Measurements from ENCODE around the gene CYTIP. TPM values are rescaled to one million over a fixed set of nuclear protein-coding genes. Genes with fewer than 3 reads are reported as not detected.

The CYTIP gene
- total RNA-seq, result under 1 TPM in 2 of 8 experiments, not detected in 6; 0.07 to 0.52 TPM

DNA sequence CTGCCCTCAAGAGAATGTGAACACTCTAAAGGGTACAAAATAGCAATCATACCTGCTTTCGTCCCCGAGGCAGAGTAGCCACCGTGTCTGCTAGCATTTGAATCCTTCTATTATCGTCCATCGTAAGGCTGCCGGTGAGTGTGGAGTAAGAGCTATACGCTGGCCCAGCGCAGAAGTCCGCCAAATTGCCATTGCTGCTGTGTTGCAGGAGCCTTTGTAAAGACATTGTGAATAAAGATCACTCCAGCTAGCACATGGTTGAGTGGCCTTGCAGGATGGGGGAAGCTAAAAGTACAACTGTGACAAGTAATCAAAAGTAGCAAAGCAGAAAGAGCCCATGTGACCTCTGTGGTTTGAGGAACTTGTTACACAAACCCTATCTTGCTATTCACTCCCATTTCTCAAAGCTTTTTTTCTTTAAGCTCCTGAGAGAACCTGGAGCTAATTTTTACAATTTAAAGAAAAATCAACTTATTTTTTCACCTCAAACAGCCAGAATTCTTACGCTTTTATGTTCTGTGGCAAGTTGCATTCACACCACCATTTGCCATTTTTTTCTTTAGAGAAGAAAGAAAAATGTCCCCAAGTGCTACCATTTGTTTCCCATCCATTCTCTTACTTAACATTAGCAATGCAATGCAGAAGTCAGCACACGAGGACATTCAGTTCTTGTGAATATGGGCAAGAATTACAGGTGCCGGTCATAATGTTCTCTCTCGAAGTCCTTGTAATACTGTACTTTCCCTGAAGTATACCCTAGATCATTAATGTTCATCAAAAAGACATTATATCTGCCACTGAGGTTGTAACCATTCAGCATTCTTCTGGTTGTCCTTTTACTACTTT is at the start of gene CYTIP:
TSS of gene CYTIP (minus strand) at position 295 of the 846 bp plus-strand sequence. CDS start at position 226, 69 bp downstream.
- ATAC-seq (replicated peaks in 6 of 8), result no peak
- in situ Hi-C loops (cut with MboI; ENCODE audit: low pct_unique_long_range_greater_than_20kb in 2 of 9, low sequenced_read_pairs in 9 of 9, unreplicated experiment in 9 of 9), result no loop called here
- Histone ChIP-seq H3K4me1 (replicated peaks in 1 of 2) (no peaks in the 10 kb centered on the region), H3K4me3 (no peak within 1 kb of the TSS), H3K27ac (no peak within 1 kb of the TSS)
- WGBS, 10 experiments, result 53 to 96% (median 82%) methylated on average over 3 to 12 of the region's 13 CpGs

DNA sequence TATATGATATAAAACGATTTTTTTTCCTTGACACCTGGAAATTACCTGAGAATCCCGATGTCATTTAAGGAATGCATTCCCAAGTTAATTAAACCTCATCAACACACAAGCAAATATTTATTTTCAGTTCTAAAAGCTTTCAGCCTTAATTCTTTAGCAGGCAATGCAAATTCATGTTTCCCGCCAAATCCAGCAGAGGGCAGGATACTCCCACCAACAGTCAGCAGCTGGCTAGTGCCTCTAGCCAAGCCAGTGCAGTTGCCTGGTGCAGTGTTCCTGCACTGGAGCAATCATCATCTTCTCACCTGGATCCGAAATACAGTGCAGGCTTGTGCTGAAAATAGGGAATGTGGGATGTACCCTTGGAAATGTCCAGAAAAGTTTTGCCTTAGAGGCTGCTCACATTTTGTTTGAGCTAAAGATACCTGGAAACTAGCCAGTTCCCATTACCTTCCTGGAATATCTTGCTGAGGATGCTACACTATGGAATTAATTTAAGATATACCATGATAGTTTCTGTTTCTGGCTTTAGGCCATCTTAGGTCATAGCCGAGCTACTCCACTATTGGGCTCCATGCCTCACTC is 48.4 kb upstream of the CYTIP start:
- WGBS, 10 experiments, result 0 to 11% (median 4%) methylated on average over 2 to 5 of the region's 5 CpGs; no CpG with 5 or more reads in 1 of the 10 experiments
- H3K4me3 ChIP-seq, result no peak overlapping the region
- H3K4me1 ChIP-seq (replicated peaks in 1 of 2), result no peaks in the 10 kb centered on the region
- no peak overlapping the region for H3K27ac ChIP-seq
- peak; percentile 62 to 83 (median 72) for ATAC-seq (replicated peaks in 6 of 8)
- in situ Hi-C loops (cut with MboI; ENCODE audit: low pct_unique_long_range_greater_than_20kb in 2 of 9, low sequenced_read_pairs in 9 of 9, unreplicated experiment in 9 of 9), result loop anchor here in 2 of 9 experiments (25.0 kb wide), 1 partner anchor 520 kb away; no protein-coding TSS in a partner anchor

- ATAC-seq (replicated peaks in 6 of 8), result no peak
- in situ Hi-C loops (cut with MboI; ENCODE audit: low pct_unique_long_range_greater_than_20kb in 2 of 9, low sequenced_read_pairs in 9 of 9, unreplicated experiment in 9 of 9), result loop anchor here in 2 of 9 experiments (25.0 kb wide), 1 partner anchor 522 kb away; no protein-coding TSS in a partner anchor
- WGBS, 10 experiments, result 0 to 100% (median 43%) methylated on average over 1 of the region's 1 CpG; no CpG with 5 or more reads in 5 of the 10 experiments
- Histone ChIP-seq H3K4me1 (replicated peaks in 1 of 2) (no peaks in the 10 kb centered on the region), H3K27ac (no peak overlapping the region), H3K4me3 (no peak overlapping the region)
Measured at GRCh38 chr2:157489983-157490382, 46.1 kb upstream of the CYTIP start.

DNA sequence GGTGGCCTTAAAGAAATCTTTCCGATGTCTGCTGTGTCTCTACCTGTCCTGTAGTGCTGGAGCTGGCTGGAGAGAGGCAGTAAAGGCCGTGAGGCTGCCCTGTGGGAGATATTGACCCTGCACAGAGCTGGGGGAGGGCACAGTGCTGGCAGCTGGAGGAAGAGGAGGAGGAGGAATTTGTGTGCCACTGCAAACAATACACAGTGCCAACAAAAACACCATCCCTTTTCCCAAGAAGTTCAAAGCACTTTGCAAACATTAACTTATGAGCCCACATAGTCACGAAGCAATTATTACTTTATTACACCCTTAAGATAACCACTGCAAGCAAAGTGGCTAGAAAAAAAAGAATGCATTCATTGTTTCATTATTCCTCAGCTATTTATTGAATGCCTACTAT is 45.0 kb upstream of the CYTIP start:
- in situ Hi-C loops (cut with MboI; ENCODE audit: low pct_unique_long_range_greater_than_20kb in 2 of 9, low sequenced_read_pairs in 9 of 9, unreplicated experiment in 9 of 9), result loop anchor here in 2 of 9 experiments (25.0 kb wide), 1 partner anchor 523 kb away; no protein-coding TSS in a partner anchor
- no peak overlapping the region for H3K27ac ChIP-seq
- H3K4me1 ChIP-seq (replicated peaks in 1 of 2), result no peaks in the 10 kb centered on the region
- 42 to 83% (median 66%) methylated on average over 1 to 3 of the region's 3 CpGs; no CpG with 5 or more reads in 4 of the 10 experiments for WGBS, 10 experiments
- no peak overlapping the region for H3K4me3 ChIP-seq
- no peak for ATAC-seq (replicated peaks in 6 of 8)

DNA sequence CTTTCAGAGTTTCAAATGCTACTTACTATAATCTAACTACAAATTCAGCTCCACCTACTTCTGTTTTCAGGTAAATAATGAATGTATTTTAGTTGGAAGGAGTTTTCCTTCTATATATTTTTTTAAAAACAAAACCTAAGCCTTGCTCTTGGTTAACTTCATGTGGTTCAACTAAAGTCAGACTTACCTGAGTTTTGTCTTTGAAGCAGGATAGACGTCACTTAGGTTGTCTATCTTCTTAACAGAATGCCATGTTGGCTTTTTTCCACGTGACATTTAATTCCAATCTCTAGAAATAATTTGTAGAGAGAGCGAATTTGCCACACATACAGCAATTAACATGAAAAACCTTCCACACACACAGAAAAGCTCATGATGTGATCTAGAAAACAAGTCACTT is 43.9 kb upstream of the CYTIP start:
- in situ Hi-C loops (cut with MboI; ENCODE audit: low pct_unique_long_range_greater_than_20kb in 2 of 9, low sequenced_read_pairs in 9 of 9, unreplicated experiment in 9 of 9), result loop anchor here in 2 of 9 experiments (25.0 kb wide), 1 partner anchor 525 kb away; no protein-coding TSS in a partner anchor

GRCh38 chr2:157487271-157487610 is 43.4 kb upstream of the CYTIP start:
- no peak overlapping the region for H3K4me3 ChIP-seq
- no peaks in the 10 kb centered on the region for H3K4me1 ChIP-seq (replicated peaks in 1 of 2)
- 22 to 86% (median 40%) methylated on average over 1 of the region's 1 CpG; no CpG with 5 or more reads in 5 of the 10 experiments for WGBS, 10 experiments
- in situ Hi-C loops (cut with MboI; ENCODE audit: low pct_unique_long_range_greater_than_20kb in 2 of 9, low sequenced_read_pairs in 9 of 9, unreplicated experiment in 9 of 9), result loop anchor here in 2 of 9 experiments (25.0 kb wide), 1 partner anchor 525 kb away; no protein-coding TSS in a partner anchor
- no peak for ATAC-seq (replicated peaks in 6 of 8)
- no peak overlapping the region for H3K27ac ChIP-seq

More for the DNA sequence above, 43.9 kb upstream of the CYTIP start:
- no peaks in the 10 kb centered on the region for H3K4me1 ChIP-seq (replicated peaks in 1 of 2)
- 37 to 100% (median 68%) methylated on average over 1 to 3 of the region's 3 CpGs for WGBS, 10 experiments
- H3K27ac ChIP-seq, result no peak overlapping the region
- no peak overlapping the region for H3K4me3 ChIP-seq
- ATAC-seq (replicated peaks in 6 of 8), result no peak

GRCh38 chr2:157486596-157487270 is 42.8 kb upstream of the CYTIP start:
- H3K4me1 ChIP-seq (replicated peaks in 1 of 2), result no peaks in the 10 kb centered on the region
- H3K27ac ChIP-seq, result no peak overlapping the region
- ATAC-seq (replicated peaks in 6 of 8), result no peak
- H3K4me3 ChIP-seq, result no peak overlapping the region
- in situ Hi-C loops (cut with MboI; ENCODE audit: low pct_unique_long_range_greater_than_20kb in 2 of 9, low sequenced_read_pairs in 9 of 9, unreplicated experiment in 9 of 9), result loop anchor here in 2 of 9 experiments (25.0 kb wide), 1 partner anchor 526 kb away; no protein-coding TSS in a partner anchor
- 26 to 96% (median 77%) methylated on average over 3 to 4 of the region's 4 CpGs for WGBS, 10 experiments

GRCh38 chr2:157480182-157480961 is 36.5 kb upstream of the CYTIP start:
- in situ Hi-C loops (cut with MboI; ENCODE audit: low pct_unique_long_range_greater_than_20kb in 2 of 9, low sequenced_read_pairs in 9 of 9, unreplicated experiment in 9 of 9), result loop anchor here in 2 of 9 experiments (25.0 kb wide), 1 partner anchor 532 kb away; no protein-coding TSS in a partner anchor
- peak in 2 of 8 experiments; percentile 75 to 82 for ATAC-seq (replicated peaks in 6 of 8)
- Histone ChIP-seq H3K4me1 (replicated peaks in 1 of 2) (no peaks in the 10 kb centered on the region), H3K27ac (no peak overlapping the region), H3K4me3 (no peak overlapping the region)
- WGBS, 10 experiments, result 0 to 83% (median 63%) methylated on average over 1 to 2 of the region's 3 CpGs; no CpG with 5 or more reads in 6 of the 10 experiments

GRCh38 chr2:157479081-157480027 is 35.5 kb upstream of the CYTIP start:
- WGBS, 10 experiments, result 73 to 95% (median 88%) methylated on average over 1 to 7 of the region's 7 CpGs; no CpG with 5 or more reads in 1 of the 10 experiments
- ATAC-seq (replicated peaks in 6 of 8), result no peak
- Histone ChIP-seq H3K4me1 (replicated peaks in 1 of 2) (no peaks in the 10 kb centered on the region), H3K4me3 (no peak overlapping the region), H3K27ac (no peak overlapping the region)
- in situ Hi-C loops (cut with MboI; ENCODE audit: low pct_unique_long_range_greater_than_20kb in 2 of 9, low sequenced_read_pairs in 9 of 9, unreplicated experiment in 9 of 9), result loop anchor here in 2 of 9 experiments (25.0 kb wide), 1 partner anchor 533 kb away; no protein-coding TSS in a partner anchor

- in situ Hi-C loops (cut with MboI; ENCODE audit: low pct_unique_long_range_greater_than_20kb in 2 of 9, low sequenced_read_pairs in 9 of 9, unreplicated experiment in 9 of 9), result loop anchor here in 2 of 9 experiments (25.0 kb wide), 1 partner anchor 534 kb away; no protein-coding TSS in a partner anchor
- H3K4me3 ChIP-seq, result no peak overlapping the region
- H3K27ac ChIP-seq, result no peak overlapping the region
- H3K4me1 ChIP-seq (replicated peaks in 1 of 2), result no peaks in the 10 kb centered on the region
- no peak for ATAC-seq (replicated peaks in 6 of 8)
Measured at GRCh38 chr2:157477919-157478318, 34.0 kb upstream of the CYTIP start.

GRCh38 chr2:157476953-157477709 is 33.2 kb upstream of the CYTIP start:
- in situ Hi-C loops (cut with MboI; ENCODE audit: low pct_unique_long_range_greater_than_20kb in 2 of 9, low sequenced_read_pairs in 9 of 9, unreplicated experiment in 9 of 9), result loop anchor here in 2 of 9 experiments (25.0 kb wide), 1 partner anchor 535 kb away; no protein-coding TSS in a partner anchor
- ATAC-seq (replicated peaks in 6 of 8), result no peak
- Histone ChIP-seq H3K27ac (no peak overlapping the region), H3K4me1 (replicated peaks in 1 of 2) (no peaks in the 10 kb centered on the region), H3K4me3 (no peak overlapping the region)

Data from motor neuron (in vitro differentiated cells).